ENCODE data around the gene CPNE4.

Gene CPNE4

DNA sequence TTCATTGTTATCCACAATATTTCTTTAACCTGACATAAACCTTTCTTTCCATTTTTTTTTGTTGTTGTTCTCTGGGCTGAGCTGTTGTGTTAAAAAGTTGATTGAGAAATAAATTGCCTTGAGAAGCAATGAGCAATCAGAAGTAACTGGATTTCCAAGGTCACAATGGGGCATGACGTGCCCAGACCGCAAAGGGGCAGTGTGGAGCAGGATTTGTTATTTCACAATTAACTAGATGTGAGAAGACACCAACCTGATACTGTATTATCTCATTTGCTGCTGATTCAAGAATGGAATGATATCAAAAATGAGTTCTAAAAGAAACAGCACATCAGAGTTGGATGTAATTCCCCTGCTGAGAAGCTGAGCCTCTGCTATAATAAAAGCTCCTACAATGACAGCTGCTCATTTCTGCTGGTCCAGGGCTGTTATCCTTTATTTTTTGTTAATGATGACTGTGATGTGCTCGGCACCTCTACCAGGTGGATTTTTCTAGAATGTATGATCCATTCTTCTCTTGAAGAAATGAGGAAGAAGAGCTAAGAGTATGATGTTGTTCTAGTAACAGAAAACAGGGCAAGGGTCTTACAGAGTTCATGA lies 28.1 kb downstream of the CPNE4 start:
- no peak overlapping the region for H2AFZ ChIP-seq (ENCODE audit: low read length)
- no peak overlapping the region for H3K9ac ChIP-seq (ENCODE audit: low read length)
- no peaks in the 10 kb centered on the region for H3K79me2 ChIP-seq (ENCODE audit: low read length)
- no peaks in the 10 kb centered on the region for H3F3A ChIP-seq (ENCODE audit: insufficient read depth, low read length)
- DNase-seq: peak; percentile 62
- no peaks in the 10 kb centered on the region for H3K9me3 ChIP-seq (replicated peaks; ENCODE audit: insufficient read depth, low read length)
- H3K4me3 ChIP-seq (ENCODE audit: low read length): no peak overlapping the region
- no peak overlapping the region for H3K4me2 ChIP-seq (ENCODE audit: low read depth, low read length)
- no peaks in the 10 kb centered on the region for H3K27me3 ChIP-seq (replicated peaks; ENCODE audit: insufficient read depth, low read length)
- H3K9me2 ChIP-seq (replicated peaks; ENCODE audit: insufficient read depth, low read length): no peaks in the 10 kb centered on the region
- H3K36me3 ChIP-seq (replicated peaks; ENCODE audit: insufficient read depth, low read length): no peaks in the 10 kb centered on the region
- H3K4me1 ChIP-seq (ENCODE audit: low read length): no peaks in the 10 kb centered on the region
- H3K27ac ChIP-seq (ENCODE audit: low read length): no peak overlapping the region
- H4K20me1 ChIP-seq (ENCODE audit: insufficient read depth, low read length): no peaks in the 10 kb centered on the region
- no peak for TF ChIP-seq EZH2 (optimal IDR thresholded peaks at IDR 0.05; ENCODE audit: low read depth, low read length)
- TF ChIP-seq, protein P1, sequence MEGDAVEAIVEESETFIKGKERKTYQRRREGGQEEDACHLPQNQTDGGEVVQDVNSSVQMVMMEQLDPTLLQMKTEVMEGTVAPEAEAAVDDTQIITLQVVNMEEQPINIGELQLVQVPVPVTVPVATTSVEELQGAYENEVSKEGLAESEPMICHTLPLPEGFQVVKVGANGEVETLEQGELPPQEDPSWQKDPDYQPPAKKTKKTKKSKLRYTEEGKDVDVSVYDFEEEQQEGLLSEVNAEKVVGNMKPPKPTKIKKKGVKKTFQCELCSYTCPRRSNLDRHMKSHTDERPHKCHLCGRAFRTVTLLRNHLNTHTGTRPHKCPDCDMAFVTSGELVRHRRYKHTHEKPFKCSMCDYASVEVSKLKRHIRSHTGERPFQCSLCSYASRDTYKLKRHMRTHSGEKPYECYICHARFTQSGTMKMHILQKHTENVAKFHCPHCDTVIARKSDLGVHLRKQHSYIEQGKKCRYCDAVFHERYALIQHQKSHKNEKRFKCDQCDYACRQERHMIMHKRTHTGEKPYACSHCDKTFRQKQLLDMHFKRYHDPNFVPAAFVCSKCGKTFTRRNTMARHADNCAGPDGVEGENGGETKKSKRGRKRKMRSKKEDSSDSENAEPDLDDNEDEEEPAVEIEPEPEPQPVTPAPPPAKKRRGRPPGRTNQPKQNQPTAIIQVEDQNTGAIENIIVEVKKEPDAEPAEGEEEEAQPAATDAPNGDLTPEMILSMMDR (IDR thresholded peaks at IDR 0.05; ENCODE audit: low read length): peak; percentile 78

DNA sequence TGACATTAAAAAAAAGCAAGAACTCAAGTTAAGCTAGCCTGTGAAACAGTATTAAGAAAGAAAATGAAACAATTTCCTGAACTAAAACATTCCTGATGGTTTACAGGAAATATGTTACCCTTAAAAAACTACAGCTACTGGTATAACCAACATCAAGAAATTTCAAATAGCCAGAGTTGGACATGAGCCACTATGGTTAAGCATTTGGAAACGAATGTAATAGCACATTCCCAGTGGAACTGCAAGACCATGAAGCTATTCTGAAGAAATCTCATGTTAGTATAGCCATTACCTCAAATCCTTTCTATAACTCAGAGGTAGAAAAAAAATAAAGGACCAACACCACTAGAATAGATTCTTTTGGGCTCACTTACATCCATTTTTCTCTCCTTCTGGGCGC lies 30.2 kb downstream of the CPNE4 start:
- no peaks in the 10 kb centered on the region for H4K20me1 ChIP-seq (ENCODE audit: insufficient read depth, low read length)
- no peak overlapping the region for H3K27ac ChIP-seq (ENCODE audit: low read length)
- TF ChIP-seq EZH2phosphoT487 (IDR thresholded peaks at IDR 0.05; ENCODE audit: low read length) (no peak), EZH2 (optimal IDR thresholded peaks at IDR 0.05; ENCODE audit: low read depth, low read length) (no peak)
- TF ChIP-seq, protein P1 (IDR thresholded peaks at IDR 0.05; ENCODE audit: low read length): no peak

DNA sequence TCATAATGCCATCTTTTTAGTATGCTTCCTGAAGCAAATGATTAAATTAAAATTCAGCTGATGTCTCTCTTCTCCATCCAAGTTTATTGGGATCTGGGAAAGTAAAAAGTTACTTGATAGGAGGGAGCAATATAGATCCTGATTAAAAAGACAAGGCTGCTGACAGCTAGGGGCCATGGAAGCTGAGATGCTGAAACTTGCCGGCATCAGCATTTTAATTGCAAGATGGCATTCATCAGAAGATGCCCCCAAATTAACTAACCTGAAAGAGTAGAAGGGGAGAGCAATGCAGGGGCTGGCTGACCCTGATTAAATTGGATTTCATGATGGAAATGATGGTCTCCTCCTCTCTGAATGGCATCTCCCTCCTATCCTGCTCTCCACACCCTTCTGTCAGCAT lies 31.1 kb downstream of the CPNE4 start:
- no peaks in the 10 kb centered on the region for H3K36me3 ChIP-seq (replicated peaks; ENCODE audit: insufficient read depth, low read length)
- no peaks in the 10 kb centered on the region for H3K4me1 ChIP-seq (ENCODE audit: low read length)
- TF ChIP-seq, protein P1 (IDR thresholded peaks at IDR 0.05; ENCODE audit: low read length): no peak
- TF ChIP-seq EZH2phosphoT487 (IDR thresholded peaks at IDR 0.05; ENCODE audit: low read length) (no peak), EZH2 (optimal IDR thresholded peaks at IDR 0.05; ENCODE audit: low read depth, low read length) (no peak)
- no peak for DNase-seq
- no peaks in the 10 kb centered on the region for H4K20me1 ChIP-seq (ENCODE audit: insufficient read depth, low read length)
- H3K9me3 ChIP-seq (replicated peaks; ENCODE audit: insufficient read depth, low read length): no peaks in the 10 kb centered on the region
- no peaks in the 10 kb centered on the region for H3K79me2 ChIP-seq (ENCODE audit: low read length)
- H2AFZ ChIP-seq (ENCODE audit: low read length): no peak overlapping the region
- H3K27ac ChIP-seq (ENCODE audit: low read length): no peak overlapping the region
- no peak overlapping the region for H3K4me3 ChIP-seq (ENCODE audit: low read length)
- no peaks in the 10 kb centered on the region for H3K27me3 ChIP-seq (replicated peaks; ENCODE audit: insufficient read depth, low read length)
- no peaks in the 10 kb centered on the region for H3F3A ChIP-seq (ENCODE audit: insufficient read depth, low read length)
- no peak overlapping the region for H3K4me2 ChIP-seq (ENCODE audit: low read depth, low read length)
- no peaks in the 10 kb centered on the region for H3K9me2 ChIP-seq (replicated peaks; ENCODE audit: insufficient read depth, low read length)
- H3K9ac ChIP-seq (ENCODE audit: low read length): no peak overlapping the region

More for the DNA sequence above, 30.2 kb downstream of the CPNE4 start:
- Histone ChIP-seq H3K9me3 (replicated peaks; ENCODE audit: insufficient read depth, low read length) (no peaks in the 10 kb centered on the region), H3K4me1 (ENCODE audit: low read length) (no peaks in the 10 kb centered on the region), H3K9ac (ENCODE audit: low read length) (no peak overlapping the region), H3K4me2 (ENCODE audit: low read depth, low read length) (no peak overlapping the region), H3K36me3 (replicated peaks; ENCODE audit: insufficient read depth, low read length) (no peaks in the 10 kb centered on the region), H3F3A (ENCODE audit: insufficient read depth, low read length) (no peaks in the 10 kb centered on the region), H3K27me3 (replicated peaks; ENCODE audit: insufficient read depth, low read length) (no peaks in the 10 kb centered on the region), H2AFZ (ENCODE audit: low read length) (no peak overlapping the region), H3K4me3 (ENCODE audit: low read length) (no peak overlapping the region), H3K79me2 (ENCODE audit: low read length) (no peaks in the 10 kb centered on the region), H3K9me2 (replicated peaks; ENCODE audit: insufficient read depth, low read length) (no peaks in the 10 kb centered on the region)
- DNase-seq: no peak
